Measurements from ENCODE around the gene CA10. TPM values are rescaled to one million over a fixed set of nuclear protein-coding genes. Genes with fewer than 3 reads are reported as not detected.

Gene CA10
- polyA plus RNA-seq, 1 donor (not counting 4 experiments of a cell fraction or from before 2014, with no cell fraction given) = 2.9 TPM

DNA sequence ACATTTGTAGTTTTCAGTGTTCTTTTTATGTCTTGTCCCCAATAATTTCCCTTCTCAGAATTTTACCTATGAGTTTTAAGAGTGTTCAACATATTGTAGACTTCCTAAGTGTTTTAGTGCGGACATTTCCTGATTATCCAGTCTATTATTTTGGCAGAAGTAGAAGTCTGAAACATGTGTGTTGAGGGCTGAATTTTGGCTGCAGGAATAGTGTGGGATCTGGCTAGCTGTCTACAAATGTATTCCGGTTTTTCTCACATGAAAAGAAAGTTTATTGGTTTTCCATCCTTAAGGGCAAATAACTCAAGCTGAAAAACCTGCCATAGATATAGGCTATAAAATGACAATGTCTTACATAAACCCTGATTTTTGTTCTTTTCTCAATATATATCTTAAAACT is 33.0 kb upstream of the CA10 start:
- no peaks in the 10 kb centered on the region for H3K9me1 ChIP-seq (ENCODE audit: control insufficient read depth, extremely low read depth, insufficient read depth, low read length)
- DNase-seq (ENCODE audit: low read depth, low spot score) = no peak
- H3K27me3 ChIP-seq (ENCODE audit: control insufficient read depth, extremely low read depth, insufficient read depth, low read length) = no peaks in the 10 kb centered on the region
- dilution Hi-C loops (cut with MboI; ENCODE audit: extremely low pct_ligation_motif_present, low sequenced_read_pairs) = no loop called here
- no peak for FAIRE-seq
- no peak overlapping the region for H3K9ac ChIP-seq (ENCODE audit: control insufficient read depth, extremely low read depth, insufficient read depth, low read length)
- no peak overlapping the region for H3K27ac ChIP-seq (ENCODE audit: control insufficient read depth, insufficient read depth, low read length)
- no peaks in the 10 kb centered on the region for H3K9me3 ChIP-seq (ENCODE audit: control insufficient read depth, low read depth, low read length)
- H3K36me3 ChIP-seq (ENCODE audit: control insufficient read depth in 2 of 2, extremely low read depth in 1 of 2, insufficient read depth in 2 of 2, low read length in 2 of 2) = no peaks in the 10 kb centered on the region
- no peak overlapping the region for H3K4me2 ChIP-seq (ENCODE audit: control insufficient read depth, extremely low read depth, insufficient read depth, low read depth, low read length)
- no peak overlapping the region for H3K4me3 ChIP-seq (ENCODE audit: control insufficient read depth in 2 of 3, extremely low read depth in 1 of 3, insufficient read depth in 2 of 3, low read depth in 1 of 3, low read length in 3 of 3)
- no peak overlapping the region for H2AFZ ChIP-seq (ENCODE audit: control insufficient read depth, low read length)
- no peaks in the 10 kb centered on the region for H3K79me2 ChIP-seq (ENCODE audit: control insufficient read depth, insufficient read depth, low read length)
- no peaks in the 10 kb centered on the region for H4K20me1 ChIP-seq (ENCODE audit: control insufficient read depth, extremely low read depth, insufficient read depth, low read length)
- TF ChIP-seq, protein P1, sequence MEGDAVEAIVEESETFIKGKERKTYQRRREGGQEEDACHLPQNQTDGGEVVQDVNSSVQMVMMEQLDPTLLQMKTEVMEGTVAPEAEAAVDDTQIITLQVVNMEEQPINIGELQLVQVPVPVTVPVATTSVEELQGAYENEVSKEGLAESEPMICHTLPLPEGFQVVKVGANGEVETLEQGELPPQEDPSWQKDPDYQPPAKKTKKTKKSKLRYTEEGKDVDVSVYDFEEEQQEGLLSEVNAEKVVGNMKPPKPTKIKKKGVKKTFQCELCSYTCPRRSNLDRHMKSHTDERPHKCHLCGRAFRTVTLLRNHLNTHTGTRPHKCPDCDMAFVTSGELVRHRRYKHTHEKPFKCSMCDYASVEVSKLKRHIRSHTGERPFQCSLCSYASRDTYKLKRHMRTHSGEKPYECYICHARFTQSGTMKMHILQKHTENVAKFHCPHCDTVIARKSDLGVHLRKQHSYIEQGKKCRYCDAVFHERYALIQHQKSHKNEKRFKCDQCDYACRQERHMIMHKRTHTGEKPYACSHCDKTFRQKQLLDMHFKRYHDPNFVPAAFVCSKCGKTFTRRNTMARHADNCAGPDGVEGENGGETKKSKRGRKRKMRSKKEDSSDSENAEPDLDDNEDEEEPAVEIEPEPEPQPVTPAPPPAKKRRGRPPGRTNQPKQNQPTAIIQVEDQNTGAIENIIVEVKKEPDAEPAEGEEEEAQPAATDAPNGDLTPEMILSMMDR (optimal IDR thresholded peaks at IDR 0.05 in 1 of 3, IDR thresholded peaks at IDR 0.05 in 1 of 3, conservative IDR thresholded peaks at IDR 0.05 in 1 of 3; ENCODE audit: extremely low read depth in 1 of 3, insufficient read depth in 2 of 3, low read length in 3 of 3) = no peak
- TF ChIP-seq EZH2 (IDR thresholded peaks at IDR 0.05; ENCODE audit: low read length) = no peak
- no peaks in the 10 kb centered on the region for H3K4me1 ChIP-seq (ENCODE audit: control insufficient read depth, extremely low read depth, insufficient read depth, low read length)

DNA sequence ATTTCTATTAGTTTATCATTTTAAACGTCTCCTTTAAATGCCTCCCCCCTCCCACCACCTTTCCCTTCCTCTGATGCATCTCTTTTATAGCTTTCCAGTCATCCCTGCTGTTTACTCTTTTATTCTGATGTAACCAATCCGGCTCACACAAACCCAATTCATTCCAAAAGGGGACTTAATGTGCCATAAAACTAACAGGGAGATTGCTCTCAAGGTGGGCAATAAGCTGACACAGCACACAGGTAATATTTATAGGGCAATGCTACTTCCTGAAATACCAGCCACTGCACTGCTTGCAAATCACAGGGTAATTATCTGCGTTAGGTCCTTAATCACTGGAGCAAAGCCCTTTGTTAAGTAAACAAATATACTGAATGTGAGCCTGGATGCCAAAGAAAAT is 23.3 kb upstream of the CA10 start:
- dilution Hi-C loops (cut with MboI; ENCODE audit: extremely low pct_ligation_motif_present, low sequenced_read_pairs) = no loop called here
- Histone ChIP-seq H3K4me1 (ENCODE audit: control insufficient read depth, extremely low read depth, insufficient read depth, low read length) (no peaks in the 10 kb centered on the region), H3K27ac (ENCODE audit: control insufficient read depth, insufficient read depth, low read length) (no peak overlapping the region), H3K4me3 (ENCODE audit: control insufficient read depth in 2 of 3, extremely low read depth in 1 of 3, insufficient read depth in 2 of 3, low read depth in 1 of 3, low read length in 3 of 3) (no peak overlapping the region), H3K4me2 (ENCODE audit: control insufficient read depth, extremely low read depth, insufficient read depth, low read depth, low read length) (no peak overlapping the region), H3K36me3 (ENCODE audit: control insufficient read depth in 2 of 2, extremely low read depth in 1 of 2, insufficient read depth in 2 of 2, low read length in 2 of 2) (no peaks in the 10 kb centered on the region), H4K20me1 (ENCODE audit: control insufficient read depth, extremely low read depth, insufficient read depth, low read length) (no peaks in the 10 kb centered on the region), H3K79me2 (ENCODE audit: control insufficient read depth, insufficient read depth, low read length) (no peaks in the 10 kb centered on the region), H3K9ac (ENCODE audit: control insufficient read depth, extremely low read depth, insufficient read depth, low read length) (no peak overlapping the region), H2AFZ (ENCODE audit: control insufficient read depth, low read length) (no peak overlapping the region), H3K27me3 (ENCODE audit: control insufficient read depth, extremely low read depth, insufficient read depth, low read length) (no peaks in the 10 kb centered on the region), H3K9me3 (ENCODE audit: control insufficient read depth, low read depth, low read length) (no peaks in the 10 kb centered on the region), H3K9me1 (ENCODE audit: control insufficient read depth, extremely low read depth, insufficient read depth, low read length) (no peaks in the 10 kb centered on the region)
- FAIRE-seq = no peak
- TF ChIP-seq EZH2 (IDR thresholded peaks at IDR 0.05; ENCODE audit: low read length) = no peak
- TF ChIP-seq, protein P1 (optimal IDR thresholded peaks at IDR 0.05 in 1 of 3, IDR thresholded peaks at IDR 0.05 in 1 of 3, conservative IDR thresholded peaks at IDR 0.05 in 1 of 3; ENCODE audit: extremely low read depth in 1 of 3, insufficient read depth in 2 of 3, low read length in 3 of 3) = no peak
- no peak for DNase-seq (ENCODE audit: low read depth, low spot score)

Measured in keratinocyte (primary cell).